ENCODE data around the gene DDX53.

GRCh38 chrX:23048806-23049573 lies 49.2 kb downstream of the DDX53 start:
- TF ChIP-seq CTCF (IDR thresholded peaks at IDR 0.05), result no peak
- no peak for TF ChIP-seq POLR2A (IDR thresholded peaks at IDR 0.05)
- TF ChIP-seq POLR2AphosphoS5 (IDR thresholded peaks at IDR 0.05), result no peak
